ENCODE measurements around the gene SYCN. TPM values are rescaled to one million over a fixed set of nuclear protein-coding genes. Genes with fewer than 3 reads are reported as not detected.
"Not testable (repeated sequence)": the region's sequence is repeated elsewhere in the genome, so short reads cannot be mapped to it uniquely, and the experiment has no call there.

Gene SYCN
- polyA plus RNA-seq, 3 donors: not detected

- Histone ChIP-seq H4K20me1 (ENCODE audit: insufficient read depth, low read length) (no peaks in the 10 kb centered on the region), H3K9ac (ENCODE audit: insufficient read depth, low read length, poor library complexity, severe bottlenecking) (no peak overlapping the region), H3K4me3 (replicated peaks in 1 of 3; ENCODE audit: low read depth in 2 of 3, low read length in 3 of 3) (no peak overlapping the region), H3K27ac (ENCODE audit: low read depth in 1 of 2, low read length in 2 of 2) (no peak overlapping the region), H3K4me1 (ENCODE audit: control insufficient read depth in 1 of 2, insufficient read depth in 2 of 2, low read length in 2 of 2) (peaks cover 7 to 8% of the 10 kb centered on the region in 2 donors), H3K79me2 (ENCODE audit: insufficient read depth, low read length) (no peaks in the 10 kb centered on the region), H3K4me2 (replicated peaks; ENCODE audit: extremely low read depth, low read length, poor library complexity, severe bottlenecking) (no peak overlapping the region), H3K9me3 (replicated peaks in 1 of 2; ENCODE audit: control insufficient read depth in 1 of 2, insufficient read depth in 1 of 2, low read length in 2 of 2) (no peaks in the 10 kb centered on the region), H2AFZ (ENCODE audit: insufficient read depth, low read depth, low read length, poor library complexity, severe bottlenecking) (no peak overlapping the region), H3K36me3 (replicated peaks in 1 of 2; ENCODE audit: control insufficient read depth in 1 of 2, insufficient read depth in 2 of 2, low read length in 2 of 2) (no peaks in the 10 kb centered on the region), H3K27me3 (ENCODE audit: control insufficient read depth in 2 of 2, insufficient read depth in 2 of 2, low read length in 2 of 2) (no peaks in the 10 kb centered on the region)
- intact Hi-C loops (cut with micrococcal nuclease): no loop called here
- Mint-ChIP-seq H3K27ac (peak overlapping the region in 1 of 7 donors; percentile 20), H3K4me3 (peak overlapping the region in 1 of 2 donors; percentile 53), H3K27me3 (ENCODE audit: low read depth in 3 of 3) (peaks cover 3 to 11% (median 9%) of the 10 kb centered on the region in 3 donors), H3K36me3 (no peaks in the 10 kb centered on the region), H3K9me3 (peaks cover 0 to 1% (median 0%) of the 10 kb centered on the region in 7 donors), H3K4me1 (peaks cover 8% of the 10 kb centered on the region)
- peak in 1 of 3 donors; percentile 12 for DNase-seq
- no peak for TF ChIP-seq CTCF (IDR thresholded peaks at IDR 0.05)
- no CpG with 5 or more reads among the region's 3 CpGs for WGBS (ENCODE audit: insufficient coverage)
Observed at GRCh38 chr19:39224910-39225309, 20.8 kb upstream of the SYCN start.

- Mint-ChIP-seq H3K27ac (no peak overlapping the region), H3K4me3 (no peak overlapping the region), H3K9me3 (peaks cover 0 to 4% (median 0%) of the 10 kb centered on the region in 7 donors), H3K36me3 (no peaks in the 10 kb centered on the region), H3K27me3 (ENCODE audit: low read depth in 3 of 3) (peaks cover 3 to 10% (median 5%) of the 10 kb centered on the region in 3 donors), H3K4me1 (peaks cover 8% of the 10 kb centered on the region)
- 28% methylated on average over 2 of the region's 4 CpGs for WGBS (ENCODE audit: insufficient coverage)
- no peak overlapping the region for H3K27ac ChIP-seq (ENCODE audit: low read depth in 1 of 2, low read length in 2 of 2)
- H3K9ac ChIP-seq (ENCODE audit: insufficient read depth, low read length, poor library complexity, severe bottlenecking): no peak overlapping the region
- no peak for DNase-seq
- H3K36me3 ChIP-seq (replicated peaks in 1 of 2; ENCODE audit: control insufficient read depth in 1 of 2, insufficient read depth in 2 of 2, low read length in 2 of 2): no peaks in the 10 kb centered on the region
- H4K20me1 ChIP-seq (ENCODE audit: insufficient read depth, low read length): no peaks in the 10 kb centered on the region
- H3K9me3 ChIP-seq (replicated peaks in 1 of 2; ENCODE audit: control insufficient read depth in 1 of 2, insufficient read depth in 1 of 2, low read length in 2 of 2): no peaks in the 10 kb centered on the region
- intact Hi-C loops (cut with micrococcal nuclease): no loop called here
- no peak overlapping the region for H3K4me2 ChIP-seq (replicated peaks; ENCODE audit: extremely low read depth, low read length, poor library complexity, severe bottlenecking)
- no peak overlapping the region for H2AFZ ChIP-seq (ENCODE audit: insufficient read depth, low read depth, low read length, poor library complexity, severe bottlenecking)
- H3K27me3 ChIP-seq (ENCODE audit: control insufficient read depth in 2 of 2, insufficient read depth in 2 of 2, low read length in 2 of 2): no peaks in the 10 kb centered on the region
- no peak for TF ChIP-seq CTCF (IDR thresholded peaks at IDR 0.05)
- H3K4me1 ChIP-seq (ENCODE audit: control insufficient read depth in 1 of 2, insufficient read depth in 2 of 2, low read length in 2 of 2): peaks cover 7 to 8% of the 10 kb centered on the region in 2 donors
- no peak overlapping the region for H3K4me3 ChIP-seq (replicated peaks in 1 of 3; ENCODE audit: low read depth in 2 of 3, low read length in 3 of 3)
- no peaks in the 10 kb centered on the region for H3K79me2 ChIP-seq (ENCODE audit: insufficient read depth, low read length)
Observed at GRCh38 chr19:39223703-39224279, 19.7 kb upstream of the SYCN start.

GRCh38 chr19:39219108-39219507, 15.0 kb upstream of the SYCN start:
- H3K4me1 ChIP-seq (ENCODE audit: control insufficient read depth in 1 of 2, insufficient read depth in 2 of 2, low read length in 2 of 2); DNase-seq; H3K9ac ChIP-seq (ENCODE audit: insufficient read depth, low read length, poor library complexity, severe bottlenecking); H3K27me3 Mint-ChIP-seq (ENCODE audit: low read depth in 3 of 3); H3K27ac Mint-ChIP-seq; H3K27me3 ChIP-seq (ENCODE audit: control insufficient read depth in 2 of 2, insufficient read depth in 2 of 2, low read length in 2 of 2); H3K36me3 Mint-ChIP-seq; H3K4me3 ChIP-seq (replicated peaks in 1 of 3; ENCODE audit: low read depth in 2 of 3, low read length in 3 of 3); H3K79me2 ChIP-seq (ENCODE audit: insufficient read depth, low read length); H3K27ac ChIP-seq (ENCODE audit: low read depth in 1 of 2, low read length in 2 of 2); H4K20me1 ChIP-seq (ENCODE audit: insufficient read depth, low read length); H3K4me2 ChIP-seq (replicated peaks; ENCODE audit: extremely low read depth, low read length, poor library complexity, severe bottlenecking); H2AFZ ChIP-seq (ENCODE audit: insufficient read depth, low read depth, low read length, poor library complexity, severe bottlenecking); H3K9me3 ChIP-seq (replicated peaks in 1 of 2; ENCODE audit: control insufficient read depth in 1 of 2, insufficient read depth in 1 of 2, low read length in 2 of 2); H3K36me3 ChIP-seq (replicated peaks in 1 of 2; ENCODE audit: control insufficient read depth in 1 of 2, insufficient read depth in 2 of 2, low read length in 2 of 2); H3K9me3 Mint-ChIP-seq; H3K4me1 Mint-ChIP-seq; H3K4me3 Mint-ChIP-seq: not testable (repeated sequence)
- intact Hi-C loops (cut with micrococcal nuclease): loop anchor here in 1 of 2 donors (10.0 kb wide), 1 partner anchor 106 kb away; the partner anchor contains the start of gene LRFN1
- WGBS (ENCODE audit: insufficient coverage): 47% methylated on average over 2 of the region's 10 CpGs
